RWPE1 (cell line): Measurements from ENCODE around the gene SETD3.

Experiments
- CTCF ChIA-PET: fragments of 350-600 bp; sonication (Branson Sonifier 250); formaldehyde crosslinking; extraction: SDS; loops from one replicate; lab custom pipeline; 2021; lab: Yijun Ruan, JAX
- POLR2A ChIA-PET: fragments of 400-600 bp; formaldehyde crosslinking; extraction: SDS; loops from one replicate; lab custom pipeline; 2020; ENCODE audit warnings: antibody characterized with exemption; ENCODE audit not compliant: low non-redundant PET; lab: Yijun Ruan, JAX
- DNase-seq: peaks from one replicate; pipeline ENCODE4 v3.0.0; 2012; ENCODE audit warnings: low spot score
- H3K27ac ChIP-seq: fragments of 450-650 bp; 2 replicates; pipeline ENCODE4 v1.5.1; 2017
- CTCF ChIP-seq: fragments of 450-650 bp; conservative IDR thresholded peaks from 2 replicates; pipeline ENCODE4 v1.5.1; 2017; ENCODE audit warnings: low read depth, mild to moderate bottlenecking

The SETD3 gene

GRCh38 chr14:99466758-99467157, 13.9 kb downstream of the SETD3 start:
- no peak for DNase-seq
- ChIA-PET POLR2A (no interaction called here), CTCF (interaction anchor here (0.5 kb wide), 1 partner anchor 162 kb away, joined by 3 read pairs; no protein-coding TSS in a partner anchor)
- H3K27ac ChIP-seq: no peak overlapping the region
- TF ChIP-seq CTCF: no peak

GRCh38 chr14:99465288-99465687, 15.4 kb downstream of the SETD3 start:
- no peak overlapping the region for H3K27ac ChIP-seq
- no peak for DNase-seq
- ChIA-PET CTCF (interaction anchor here (0.9 kb wide), 1 partner anchor 12 kb away, joined by 4 read pairs; no protein-coding TSS in a partner anchor), POLR2A (no interaction called here)
- no peak for TF ChIP-seq CTCF

- ChIA-PET CTCF (no interaction called here), POLR2A (no interaction called here)
- DNase-seq: no peak
- no peak overlapping the region for H3K27ac ChIP-seq
- no peak for TF ChIP-seq CTCF
Measured at GRCh38 chr14:99463974-99464373, 16.7 kb downstream of the SETD3 start.

- ChIA-PET CTCF (no interaction called here), POLR2A (no interaction called here)
- DNase-seq: no peak
- TF ChIP-seq CTCF: no peak
- no peak overlapping the region for H3K27ac ChIP-seq
Measured at GRCh38 chr14:99462210-99462609, 18.4 kb downstream of the SETD3 start.

GRCh38 chr14:99461411-99462085, 19.1 kb downstream of the SETD3 start:
- CTCF ChIA-PET: no interaction called here
- POLR2A ChIA-PET: no interaction called here
- TF ChIP-seq CTCF: no peak
- H3K27ac ChIP-seq: no peak overlapping the region
- DNase-seq: no peak

- TF ChIP-seq CTCF: no peak
- ChIA-PET CTCF (no interaction called here), POLR2A (no interaction called here)
- DNase-seq: no peak
- no peak overlapping the region for H3K27ac ChIP-seq
Measured at GRCh38 chr14:99460793-99461192, 19.9 kb downstream of the SETD3 start.
